T1000 (cell line): ENCODE results near the gene IL20.
"Not testable (repeated sequence)": the region's sequence is repeated elsewhere in the genome, so short reads cannot be mapped to it uniquely, and the experiment has no call there.

Experiments used
- DNase-seq: peaks from one replicate; lab custom pipeline; 2025; ENCODE audit warnings: mixed read lengths; lab: John Stamatoyannopoulos, UW

The IL20 gene

DNA sequence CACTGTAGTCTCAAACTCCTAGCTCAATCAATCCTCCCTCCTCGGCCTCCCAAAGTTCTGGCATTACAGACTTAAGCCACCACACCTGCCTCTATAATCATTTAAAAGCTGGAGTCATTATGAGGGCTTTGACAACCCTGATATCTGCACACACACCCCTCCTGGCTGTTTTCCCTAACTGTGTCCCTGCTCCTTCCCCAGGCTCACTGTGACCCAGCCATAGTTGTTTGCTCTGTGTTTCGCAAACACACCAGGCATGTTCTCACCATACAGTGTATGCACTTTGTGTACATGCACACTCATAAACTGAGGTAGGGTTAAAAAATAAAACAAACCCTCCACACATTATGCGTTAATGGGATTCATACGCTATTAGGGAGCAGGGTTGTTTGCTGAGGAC, 21.8 kb upstream of the IL20 start:
- no peak for DNase-seq

DNA sequence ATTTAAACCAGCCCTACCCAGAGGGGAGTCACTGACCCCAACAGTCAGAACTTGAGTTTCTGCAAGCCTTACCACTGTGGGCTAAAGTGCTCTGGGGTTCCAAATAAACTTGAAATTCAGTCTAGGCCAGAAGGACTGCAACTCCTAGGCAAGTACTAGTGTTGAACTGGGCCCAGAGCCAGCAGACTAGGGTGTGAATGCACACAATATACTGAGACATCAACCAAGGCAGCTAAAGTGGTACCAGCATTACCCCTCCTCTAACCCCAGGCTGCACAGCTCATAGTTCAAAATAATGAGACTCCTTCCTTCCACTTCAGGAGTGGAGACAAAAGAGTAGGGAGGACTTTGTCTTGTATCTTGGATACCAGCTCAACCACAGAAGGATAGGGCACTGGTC, 18.9 kb upstream of the IL20 start:
- no peak for DNase-seq

DNA sequence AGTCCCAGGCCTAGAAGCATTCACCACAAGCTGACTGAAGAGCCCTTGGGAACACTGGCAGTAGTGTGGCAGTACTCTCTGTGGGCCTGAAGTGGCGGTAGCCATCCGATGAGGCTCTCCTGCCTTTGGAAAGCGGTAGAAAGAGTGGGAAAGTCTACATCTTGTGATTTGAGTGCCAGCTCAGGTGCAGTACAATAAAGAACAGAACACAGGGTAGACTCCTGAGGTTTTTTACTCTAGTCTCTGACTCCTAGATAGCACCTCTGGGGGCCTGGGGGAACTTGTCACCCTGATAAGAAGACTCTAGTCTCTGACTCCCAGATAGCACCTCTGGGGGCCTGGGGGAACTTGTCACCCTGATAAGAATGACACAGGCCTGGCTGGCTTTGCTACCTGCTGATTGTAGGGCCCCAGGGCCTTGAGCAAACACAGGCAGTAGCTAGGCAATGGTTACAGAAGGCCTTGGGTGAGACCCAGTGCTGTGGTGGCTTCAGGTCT, 18.0 kb upstream of the IL20 start:
- DNase-seq, result no peak

DNA sequence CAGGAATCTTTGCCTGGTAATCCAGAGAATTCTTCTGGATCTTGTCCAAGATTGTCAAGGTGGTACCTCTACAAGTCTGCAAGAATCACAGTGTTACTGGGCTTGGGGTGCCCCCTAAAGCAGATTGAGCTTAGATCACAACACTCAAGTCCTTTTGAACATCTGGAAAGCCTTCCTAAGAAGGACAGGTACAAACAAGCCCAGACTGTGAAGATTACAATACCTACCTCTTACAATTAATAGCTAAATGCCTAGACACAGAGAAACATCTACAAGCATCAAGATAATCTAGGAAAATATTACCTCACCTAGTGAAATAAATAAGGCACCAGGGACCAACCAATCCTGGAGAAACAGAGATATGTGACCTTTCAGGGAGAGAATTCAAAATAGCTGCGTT, 17.5 kb upstream of the IL20 start:
- DNase-seq, result no peak

DNA sequence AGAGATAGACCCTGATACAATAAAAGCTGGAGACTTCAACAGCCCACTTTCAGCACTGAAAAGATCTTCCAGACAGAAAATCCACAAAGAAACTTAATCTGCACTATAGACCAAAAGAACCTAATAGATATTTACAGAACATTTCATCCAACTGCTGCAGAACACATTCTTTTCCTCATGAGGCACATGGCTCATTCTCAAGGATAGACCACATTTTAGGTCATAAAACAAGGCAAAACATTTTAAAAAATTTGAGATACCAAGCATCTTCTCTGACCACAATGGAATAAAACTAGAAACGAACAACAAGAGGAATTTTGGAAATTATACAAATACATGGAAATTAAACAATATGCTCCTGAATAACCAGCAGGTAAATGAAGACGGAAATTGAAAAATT, 15.0 kb upstream of the IL20 start:
- DNase-seq, result no peak

DNA sequence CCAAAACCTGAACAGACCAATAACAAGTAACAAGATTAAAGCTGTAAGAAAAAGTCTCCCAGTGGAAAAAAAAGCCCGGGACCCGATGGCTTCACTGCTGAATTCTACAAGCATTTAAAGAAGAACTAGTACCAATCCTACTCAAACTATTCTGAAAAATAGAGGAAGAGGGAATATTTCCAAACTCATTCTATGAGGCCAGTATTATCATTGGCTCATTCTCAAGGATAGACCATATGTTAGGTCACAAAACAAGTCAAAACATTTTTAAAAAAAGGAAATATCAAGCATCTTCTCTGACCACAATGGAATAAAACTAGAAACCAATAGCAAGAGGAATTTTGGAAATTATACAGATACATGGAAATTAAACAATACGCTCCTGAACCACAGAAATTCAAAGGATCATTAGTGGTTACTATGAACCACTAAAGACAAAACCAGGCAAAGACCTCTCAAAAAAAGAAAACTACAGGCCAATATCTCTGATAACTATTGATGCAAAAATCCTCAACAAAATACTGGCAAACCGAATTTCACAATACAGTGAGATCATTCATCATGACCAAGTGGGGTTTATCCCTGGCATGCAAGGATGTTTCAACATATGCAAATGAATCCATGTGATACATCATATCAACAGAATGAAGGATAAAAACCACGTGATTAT, 13.9 kb upstream of the IL20 start:
- no peak for DNase-seq

DNA sequence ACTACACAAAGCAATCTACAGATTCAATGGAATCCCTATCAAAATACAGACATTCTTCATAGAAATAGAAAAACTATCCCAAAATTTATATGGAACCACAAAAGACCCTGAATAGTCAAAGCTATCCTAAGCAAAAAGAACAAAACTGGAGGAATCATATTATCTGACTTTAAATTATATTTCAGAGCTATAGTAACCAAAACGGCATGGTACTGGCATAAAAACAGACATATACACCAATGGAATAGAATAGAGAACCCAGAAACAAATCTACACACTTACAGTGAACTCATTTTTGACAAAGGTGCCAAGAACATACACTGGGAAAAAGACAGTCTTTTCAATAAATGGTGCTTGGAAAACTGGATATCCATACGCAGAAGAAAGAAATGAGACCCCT, 12.8 kb upstream of the IL20 start:
- not testable (repeated sequence) for DNase-seq

DNA sequence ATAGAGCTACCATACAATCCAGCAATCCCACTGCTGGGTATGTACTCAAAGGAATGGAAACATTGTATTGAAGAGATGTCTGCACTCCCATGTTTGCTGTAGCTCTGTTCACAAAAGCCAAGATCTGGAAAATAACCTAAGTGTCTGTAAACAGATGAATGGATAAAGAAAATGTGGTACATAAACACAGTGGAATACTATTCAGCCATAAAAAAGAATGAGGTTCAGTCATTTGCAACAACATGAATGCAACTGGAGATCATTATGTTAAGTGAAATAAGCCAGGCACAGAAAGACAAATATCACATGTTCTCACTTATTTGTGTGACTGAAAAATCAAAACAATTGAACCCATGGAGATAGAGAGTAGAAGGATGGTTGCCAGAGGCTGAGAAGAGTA, 11.7 kb upstream of the IL20 start:
- not testable (repeated sequence) for DNase-seq

DNA sequence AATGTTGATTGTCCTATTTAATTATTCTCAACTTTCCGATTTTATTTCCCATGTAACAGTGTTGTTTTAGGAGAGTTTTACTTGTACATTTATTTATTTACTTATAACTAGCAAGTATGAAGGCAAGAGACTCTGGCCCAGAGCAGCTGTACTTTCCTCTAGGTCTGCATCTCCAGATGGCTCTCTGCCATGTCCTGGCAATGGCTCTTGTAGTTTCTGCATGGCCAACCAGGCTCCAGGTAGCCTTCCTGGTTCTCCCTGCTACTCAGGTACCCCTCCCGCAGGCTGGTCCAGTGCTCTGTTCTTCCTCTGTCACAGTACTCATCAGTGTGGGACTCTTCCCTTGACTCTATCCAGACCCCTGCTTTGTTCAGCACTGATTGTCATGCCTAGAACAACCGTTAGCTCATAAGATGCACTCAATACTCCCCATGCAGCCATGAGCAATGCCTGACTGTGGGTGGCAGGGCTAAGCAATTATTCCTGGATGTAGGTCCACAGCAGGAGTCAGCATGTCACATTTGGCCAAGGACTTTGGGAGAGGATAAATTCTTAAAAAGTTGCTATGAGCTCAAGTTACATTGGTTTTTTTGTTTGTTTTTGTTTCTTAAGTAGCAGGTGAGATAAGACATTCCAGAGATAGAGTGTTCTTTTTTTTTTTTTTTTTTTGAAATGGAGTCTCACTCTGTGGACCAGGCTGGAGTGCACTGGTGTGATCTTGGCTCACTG, 10.9 kb upstream of the IL20 start:
- no peak for DNase-seq

DNA sequence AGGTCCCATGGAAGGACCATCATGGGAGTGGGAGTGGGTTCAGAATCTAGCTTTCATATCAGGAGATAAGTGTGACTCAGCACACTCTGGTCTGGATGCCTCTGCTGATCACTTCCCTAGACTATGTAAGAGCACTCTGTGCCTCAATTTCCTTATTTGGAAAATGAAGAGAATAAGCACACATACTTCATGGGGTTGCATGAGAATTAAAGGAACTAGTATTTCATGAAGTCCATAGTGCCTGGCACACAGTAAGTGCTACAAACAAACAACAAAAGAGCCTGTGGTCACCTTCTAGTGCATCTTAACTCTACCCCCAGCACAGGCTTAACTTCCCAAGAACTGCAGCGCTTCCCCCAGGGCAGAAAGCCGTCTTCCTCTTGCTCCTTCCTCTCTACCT, 9.6 kb upstream of the IL20 start:
- no peak for DNase-seq

DNA sequence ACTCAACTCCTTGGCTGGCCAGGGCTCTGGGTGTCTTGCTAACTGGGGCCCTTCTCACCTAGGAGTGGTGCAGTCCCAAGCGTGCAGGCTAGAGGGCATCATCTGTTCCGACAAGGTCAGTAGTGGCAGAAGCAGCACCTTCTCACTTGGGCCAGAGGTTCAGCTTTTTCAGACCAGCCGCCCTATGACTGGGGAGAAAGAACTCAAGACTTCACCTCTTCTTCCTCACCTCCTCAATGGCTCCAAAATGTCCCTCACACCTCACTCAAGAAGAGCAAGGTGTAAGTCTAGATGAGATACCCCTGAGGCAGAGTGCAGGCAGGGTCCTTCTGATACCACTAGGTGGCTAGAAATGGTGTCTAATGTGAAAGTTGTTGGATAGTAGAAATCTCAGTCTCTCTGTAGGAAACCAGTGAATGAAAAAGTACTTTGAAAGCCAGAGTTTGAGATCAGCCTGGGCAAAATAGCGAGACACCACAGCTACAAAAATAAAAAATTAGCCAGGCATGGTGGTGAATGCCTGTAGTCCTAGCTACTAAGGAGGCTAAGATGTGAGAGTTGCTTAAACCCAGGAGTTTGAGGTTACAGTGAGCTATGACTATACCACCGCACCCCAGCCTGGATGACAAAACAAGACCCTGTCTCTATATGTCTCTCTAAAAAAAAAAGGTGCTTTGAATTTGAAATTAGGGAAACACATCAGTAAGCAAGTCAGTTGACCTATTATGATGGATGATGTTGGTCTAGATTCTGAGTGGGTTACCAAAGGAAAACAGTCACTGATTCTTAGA, 8.6 kb upstream of the IL20 start:
- no peak for DNase-seq

DNA sequence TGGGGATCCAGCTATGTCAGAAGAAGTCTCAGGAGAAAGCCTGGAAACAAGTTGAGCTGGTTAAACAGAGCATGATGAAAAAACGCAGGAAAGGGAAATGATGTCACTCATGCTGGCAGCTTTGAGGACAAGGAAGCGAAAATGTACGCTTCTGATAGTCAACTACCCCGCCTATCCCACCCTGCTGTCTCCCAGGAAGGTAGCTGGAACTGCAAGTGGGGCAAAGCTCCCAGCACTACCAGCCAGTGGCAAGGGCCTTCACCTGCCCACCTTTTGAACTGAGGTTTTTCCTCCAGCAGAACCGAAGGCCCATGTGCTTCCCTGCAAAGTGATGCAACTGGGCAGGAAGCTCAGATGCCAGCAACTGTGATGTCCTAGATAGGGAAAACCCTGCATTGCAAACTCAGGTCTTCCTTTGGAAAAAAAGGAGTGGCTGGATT, 6.3 kb upstream of the IL20 start:
- no peak for DNase-seq

DNA sequence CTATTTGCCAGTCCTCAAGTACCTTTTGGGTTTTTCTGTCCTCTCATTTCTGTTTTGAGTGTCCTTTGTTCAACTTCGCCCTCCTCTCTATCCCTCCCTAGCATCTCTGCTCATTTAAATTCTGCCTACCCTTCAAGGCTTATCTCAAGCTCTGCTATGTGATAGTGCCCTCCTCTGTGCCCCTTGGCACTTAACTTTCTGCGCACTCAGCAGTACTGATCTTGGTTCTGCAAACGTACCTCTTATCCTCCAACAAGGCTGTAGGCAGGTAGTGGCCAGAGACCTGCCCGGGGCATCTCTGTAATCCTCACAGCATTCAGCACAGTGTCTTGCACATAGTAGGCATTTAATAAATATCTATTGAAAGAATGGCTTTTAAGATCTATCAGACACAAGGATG, 5.3 kb upstream of the IL20 start:
- DNase-seq, result no peak

DNA sequence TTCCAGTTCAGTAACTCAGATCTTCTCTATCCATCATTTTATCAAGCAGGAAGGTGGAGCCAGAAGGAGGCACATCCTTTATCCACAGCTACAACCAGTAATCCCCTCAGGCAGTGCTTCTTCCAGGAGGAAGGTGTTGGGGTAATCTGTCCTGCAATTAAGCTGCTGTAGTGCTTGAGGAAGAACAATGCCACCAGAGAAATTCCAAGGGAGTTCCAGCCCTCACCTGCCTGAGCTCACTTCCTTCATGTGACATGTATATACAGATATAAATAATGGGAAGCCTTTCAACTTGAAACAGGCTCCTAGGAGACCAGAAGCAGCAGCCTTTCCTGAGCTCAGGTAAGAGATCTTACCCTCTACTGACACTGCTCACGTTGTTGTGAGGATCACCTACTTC, 2.2 kb upstream of the IL20 start:
- DNase-seq, result no peak

DNA sequence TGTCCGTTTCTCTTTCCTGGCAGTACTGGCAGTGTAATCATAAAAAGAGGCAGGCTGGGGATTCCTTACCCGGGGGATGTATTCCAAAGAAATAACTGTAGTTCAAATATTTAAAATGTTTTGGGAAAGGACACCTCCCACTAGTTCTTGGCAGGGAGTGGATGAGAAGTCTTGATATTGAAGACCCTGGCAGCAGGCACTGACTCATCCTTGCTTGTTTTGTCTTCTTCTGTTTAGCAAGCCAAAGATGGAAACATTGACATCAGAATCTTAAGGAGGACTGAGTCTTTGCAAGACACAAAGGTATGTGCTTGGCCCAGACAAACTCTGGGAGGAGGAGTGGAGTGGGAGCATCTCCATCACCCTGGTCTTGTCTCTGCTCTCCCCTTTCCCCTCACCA, 639 bp downstream of the IL20 start:
- DNase-seq, result no peak

DNA sequence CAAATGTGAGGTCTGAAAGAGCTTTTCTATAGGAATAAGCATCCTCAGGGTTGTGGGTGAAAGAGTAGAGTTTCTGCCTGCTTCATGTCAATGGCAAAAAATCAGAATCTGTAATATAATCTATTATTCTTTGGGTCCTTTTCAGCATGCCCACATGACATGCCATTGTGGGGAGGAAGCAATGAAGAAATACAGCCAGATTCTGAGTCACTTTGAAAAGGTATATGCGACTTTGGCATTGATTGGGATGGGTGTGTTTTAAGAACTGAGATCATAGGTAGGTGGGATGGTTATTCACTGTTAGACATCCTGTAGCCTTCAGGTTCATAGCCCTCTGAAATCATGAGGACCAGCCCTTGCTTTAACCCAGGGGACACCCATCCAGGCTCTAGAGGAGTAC, 1.8 kb downstream of the IL20 start:
- no peak for DNase-seq

DNA sequence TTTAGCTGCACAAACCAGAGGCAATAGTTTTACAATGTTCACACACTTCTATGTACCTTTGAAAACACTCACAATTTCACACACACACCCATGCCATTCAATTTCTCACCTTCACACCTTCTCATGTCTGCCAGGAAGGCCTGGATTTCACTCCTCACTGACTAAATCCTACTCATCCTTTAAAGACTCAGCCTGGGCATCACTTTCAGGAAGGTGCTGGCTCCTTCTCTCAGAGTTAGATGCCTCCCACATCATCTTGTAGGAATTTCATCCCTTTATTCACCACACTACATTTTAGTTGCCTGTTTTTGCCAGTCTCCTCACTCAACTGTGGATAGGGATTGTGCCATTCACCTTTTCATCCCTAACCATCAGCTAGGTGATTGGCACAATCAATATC, 2.3 kb downstream of the IL20 start:
- DNase-seq, result no peak

DNA sequence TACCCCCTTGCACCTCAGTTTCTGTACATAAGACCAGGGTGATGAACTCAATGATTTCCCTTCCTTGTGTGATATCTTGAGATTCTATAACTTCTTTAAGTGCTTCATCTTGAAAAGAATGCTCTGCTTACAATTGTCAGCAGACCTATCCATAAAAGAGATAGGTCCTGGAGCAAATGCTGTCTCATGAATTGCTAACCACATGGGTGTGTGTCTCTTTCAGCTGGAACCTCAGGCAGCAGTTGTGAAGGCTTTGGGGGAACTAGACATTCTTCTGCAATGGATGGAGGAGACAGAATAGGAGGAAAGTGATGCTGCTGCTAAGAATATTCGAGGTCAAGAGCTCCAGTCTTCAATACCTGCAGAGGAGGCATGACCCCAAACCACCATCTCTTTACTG, 2.8 kb downstream of the IL20 start:
- no peak for DNase-seq

DNA sequence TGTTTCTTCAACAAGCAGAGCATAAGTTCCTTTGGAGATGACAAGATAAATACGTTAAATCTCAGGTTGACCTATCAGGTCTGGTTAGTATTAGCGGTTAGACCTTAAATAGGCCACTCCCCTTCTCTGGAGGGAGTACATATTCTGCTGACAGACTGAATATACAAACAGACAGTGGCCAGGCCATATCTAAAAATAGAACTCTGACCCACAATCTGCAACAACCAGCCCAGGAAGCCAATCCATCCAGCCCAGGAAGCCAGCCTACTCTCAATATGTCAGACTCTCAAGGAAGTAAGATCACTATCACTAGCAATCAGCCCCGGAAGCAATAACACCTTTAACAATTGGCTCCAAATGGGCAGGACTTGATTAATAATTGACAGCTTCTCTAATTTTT, 6.7 kb downstream of the IL20 start:
- DNase-seq, result no peak

DNA sequence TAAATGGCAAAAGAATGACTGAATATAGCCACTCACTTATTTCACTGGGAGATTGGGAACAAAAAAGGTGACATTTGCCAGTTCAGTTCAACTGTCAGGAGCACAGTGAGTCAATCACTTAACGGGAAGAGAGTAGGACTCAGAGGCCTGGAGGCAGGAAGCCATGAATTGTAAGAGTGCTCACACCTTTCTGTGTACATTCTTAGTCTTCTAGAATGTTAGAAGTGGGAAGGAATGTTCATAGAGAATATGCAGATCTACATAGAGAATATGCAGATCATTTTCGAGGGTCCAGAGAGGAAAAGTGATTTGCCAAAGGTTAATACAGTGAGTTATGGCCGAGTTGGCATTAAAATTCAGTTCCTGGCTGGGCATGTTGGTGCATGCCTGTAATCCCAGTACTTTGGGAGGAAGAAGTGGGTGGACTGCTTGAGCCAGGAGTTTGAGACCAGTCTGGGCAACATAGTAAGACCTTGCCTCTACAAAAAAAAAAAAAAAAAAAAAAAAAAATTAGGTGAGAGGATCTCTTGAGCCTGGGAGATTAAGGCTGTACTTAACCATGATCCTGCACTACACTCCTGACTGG, 8.3 kb downstream of the IL20 start:
- no peak for DNase-seq

DNA sequence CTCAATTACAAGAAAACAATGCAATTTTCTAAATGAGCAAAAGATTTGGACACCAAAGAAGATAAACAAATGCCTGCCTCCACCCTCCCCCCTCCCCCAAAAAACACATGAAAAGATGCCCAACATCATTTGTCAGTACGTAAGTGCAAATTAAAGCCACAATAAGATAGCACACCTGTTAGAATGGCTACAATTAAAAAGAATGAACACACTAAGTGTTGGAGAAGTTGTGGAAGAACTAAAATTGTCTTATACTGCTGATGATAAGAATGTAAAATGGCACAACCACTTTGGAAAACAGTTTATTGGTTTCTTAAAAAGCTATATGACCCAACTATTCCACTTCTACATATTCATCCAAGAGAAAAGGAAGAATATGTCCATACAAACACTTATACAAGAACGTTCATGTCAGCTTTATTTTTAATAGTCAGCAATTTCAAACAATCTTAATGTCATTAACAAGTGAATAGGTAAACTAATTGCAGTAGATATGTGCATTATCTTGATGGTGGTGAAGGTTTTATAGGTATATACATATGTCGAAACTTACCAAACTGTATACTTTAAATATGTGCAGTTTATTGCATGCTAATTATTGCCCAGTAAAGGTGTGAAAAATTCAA, 10.4 kb downstream of the IL20 start:
- no peak for DNase-seq

DNA sequence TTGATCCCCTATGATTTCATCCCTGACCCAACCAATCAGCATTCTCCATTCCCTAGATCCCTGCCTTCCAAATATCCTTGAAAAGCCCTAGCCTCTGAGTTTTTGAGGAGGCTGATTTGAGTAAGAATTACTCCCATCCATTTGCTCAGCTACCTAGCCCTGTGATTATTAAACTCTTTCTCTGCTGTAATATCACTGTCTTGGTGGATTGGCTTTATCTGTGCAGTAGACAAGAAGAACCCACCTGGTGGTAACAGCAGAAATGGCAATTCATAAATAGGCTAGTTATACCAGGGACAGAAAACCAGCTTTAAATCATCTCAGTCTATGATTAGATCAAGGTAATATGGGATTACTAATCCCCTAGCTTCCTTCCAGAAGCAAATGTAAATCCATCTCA, 13.0 kb downstream of the IL20 start:
- DNase-seq, result no peak
